ENCODE results near the gene CDC42BPB. TPM values are rescaled to one million over a fixed set of nuclear protein-coding genes. Genes with fewer than 3 reads are reported as not detected.

The CDC42BPB gene
- total RNA-seq, 1 donor from 2014 or later, result 116 TPM

- TF ChIP-seq EZH2 (IDR thresholded peaks at IDR 0.05; ENCODE audit: insufficient read depth, low read length) (no peak), CTCF (IDR thresholded peaks at IDR 0.05; ENCODE audit: insufficient read depth, low read depth, low read length) (no peak)
- no peak for FAIRE-seq
- Histone ChIP-seq H3K79me2 (ENCODE audit: insufficient read depth, low read length) (no peaks in the 10 kb centered on the region), H3K27ac (ENCODE audit: low read depth, low read length) (no peak overlapping the region), H4K20me1 (ENCODE audit: insufficient read depth, low read length) (peaks cover 49% of the 10 kb centered on the region), H3K4me3 (ENCODE audit: insufficient read depth, low read depth, low read length) (no peak overlapping the region), H3K4me1 (ENCODE audit: insufficient read depth, low read length) (peaks cover 22% of the 10 kb centered on the region), H3K9ac (ENCODE audit: low read length) (no peak overlapping the region), H3K4me2 (ENCODE audit: low read length) (no peak overlapping the region), H3K36me3 (ENCODE audit: insufficient read depth, low read length) (peaks cover 8% of the 10 kb centered on the region), H2AFZ (ENCODE audit: low read depth, low read length) (no peak overlapping the region), H3K27me3 (ENCODE audit: insufficient read depth, low read length) (peaks cover 21% of the 10 kb centered on the region), H3K9me3 (ENCODE audit: insufficient read depth, low read depth, low read length) (no peaks in the 10 kb centered on the region)
- peak overlapping the region; percentile 57 for H3K4me3 Mint-ChIP-seq (ENCODE audit: unreplicated experiment)
- peak overlapping the region; percentile 72 for H3K27ac Mint-ChIP-seq (ENCODE audit: unreplicated experiment)
- no peaks in the 10 kb centered on the region for H3K9me3 Mint-ChIP-seq (ENCODE audit: unreplicated experiment)
- H3K36me3 Mint-ChIP-seq (ENCODE audit: low read depth, unreplicated experiment), result peaks cover 8% of the 10 kb centered on the region
- DNase-seq (ENCODE audit: low read depth), result no peak
- peaks cover 2% of the 10 kb centered on the region for H3K4me1 Mint-ChIP-seq (ENCODE audit: low read depth, unreplicated experiment)
- H3K27me3 Mint-ChIP-seq (ENCODE audit: low read depth, unreplicated experiment), result peaks cover 4% of the 10 kb centered on the region
These were observed 125.6 kb downstream of the CDC42BPB start for GRCh38 chr14:102931580-102932285.

GRCh38 chr14:102930753-102931579 lies 126.4 kb downstream of the CDC42BPB start:
- H3K27me3 ChIP-seq (ENCODE audit: insufficient read depth, low read length), result peaks cover 27% of the 10 kb centered on the region
- DNase-seq (ENCODE audit: low read depth) (peak; percentile 41), FAIRE-seq (no peak)
- no peak overlapping the region for H2AFZ ChIP-seq (ENCODE audit: low read depth, low read length)
- no peak overlapping the region for H3K4me2 ChIP-seq (ENCODE audit: low read length)
- peaks cover 2% of the 10 kb centered on the region for H3K4me1 Mint-ChIP-seq (ENCODE audit: low read depth, unreplicated experiment)
- H3K36me3 Mint-ChIP-seq (ENCODE audit: low read depth, unreplicated experiment), result peaks cover 6% of the 10 kb centered on the region
- H3K4me3 Mint-ChIP-seq (ENCODE audit: unreplicated experiment), result peak overlapping the region; percentile 57
- TF ChIP-seq EZH2 (IDR thresholded peaks at IDR 0.05; ENCODE audit: insufficient read depth, low read length) (peak; percentile 23), CTCF (IDR thresholded peaks at IDR 0.05; ENCODE audit: insufficient read depth, low read depth, low read length) (no peak)
- H3K9ac ChIP-seq (ENCODE audit: low read length), result no peak overlapping the region
- H3K27ac ChIP-seq (ENCODE audit: low read depth, low read length), result no peak overlapping the region
- H3K79me2 ChIP-seq (ENCODE audit: insufficient read depth, low read length), result no peaks in the 10 kb centered on the region
- no peaks in the 10 kb centered on the region for H3K9me3 Mint-ChIP-seq (ENCODE audit: unreplicated experiment)
- H4K20me1 ChIP-seq (ENCODE audit: insufficient read depth, low read length), result peaks cover 41% of the 10 kb centered on the region
- H3K4me3 ChIP-seq (ENCODE audit: insufficient read depth, low read depth, low read length), result no peak overlapping the region
- no peaks in the 10 kb centered on the region for H3K9me3 ChIP-seq (ENCODE audit: insufficient read depth, low read depth, low read length)
- H3K36me3 ChIP-seq (ENCODE audit: insufficient read depth, low read length), result peaks cover 8% of the 10 kb centered on the region
- H3K4me1 ChIP-seq (ENCODE audit: insufficient read depth, low read length), result peaks cover 22% of the 10 kb centered on the region
- peaks cover 9% of the 10 kb centered on the region for H3K27me3 Mint-ChIP-seq (ENCODE audit: low read depth, unreplicated experiment)
- H3K27ac Mint-ChIP-seq (ENCODE audit: unreplicated experiment), result peak overlapping the region; percentile 72
